ENCODE results near the gene IFRD1. TPM values are rescaled to one million over a fixed set of nuclear protein-coding genes. Genes with fewer than 3 reads are reported as not detected.
A peak's percentile ranks its signal among the peaks of the same experiment; 100 is the strongest.

The IFRD1 gene
- polyA plus RNA-seq, 6 donors from 2014 or later: 38.5 to 62.8 (median 49.0) TPM

DNA sequence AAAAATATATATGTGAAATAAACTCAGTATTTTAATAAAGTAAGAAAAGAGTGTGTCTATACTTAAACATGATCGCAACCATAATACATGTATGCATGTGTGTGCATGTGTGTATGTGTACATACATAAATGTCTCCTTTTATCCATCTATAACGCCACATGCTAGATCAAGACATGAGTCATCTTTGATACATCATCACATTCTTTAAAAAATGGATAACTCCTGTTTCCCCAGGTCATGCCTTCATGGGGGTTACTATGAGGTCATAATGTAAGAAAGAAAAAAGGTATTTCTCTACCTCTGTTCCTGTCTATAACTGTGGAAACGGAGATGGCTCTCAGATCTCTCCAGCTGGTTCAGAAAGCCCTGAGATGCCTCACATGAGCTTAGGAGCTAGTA lies 71.7 kb downstream of the IFRD1 start:
- Mint-ChIP-seq H3K27ac (peak overlapping the region in 1 of 6 donors; percentile 77), H3K9me3 (peaks cover 0 to 2% (median 0%) of the 10 kb centered on the region in 7 donors), H3K4me3 (no peak overlapping the region), H3K36me3 (no peaks in the 10 kb centered on the region), H3K4me1 (no peaks in the 10 kb centered on the region), H3K27me3 (peaks cover 6 to 18% (median 9%) of the 10 kb centered on the region in 3 donors)
- DNase-seq (no peak), ATAC-seq (ENCODE audit: low read depth in 2 of 2) (no peak)

DNA sequence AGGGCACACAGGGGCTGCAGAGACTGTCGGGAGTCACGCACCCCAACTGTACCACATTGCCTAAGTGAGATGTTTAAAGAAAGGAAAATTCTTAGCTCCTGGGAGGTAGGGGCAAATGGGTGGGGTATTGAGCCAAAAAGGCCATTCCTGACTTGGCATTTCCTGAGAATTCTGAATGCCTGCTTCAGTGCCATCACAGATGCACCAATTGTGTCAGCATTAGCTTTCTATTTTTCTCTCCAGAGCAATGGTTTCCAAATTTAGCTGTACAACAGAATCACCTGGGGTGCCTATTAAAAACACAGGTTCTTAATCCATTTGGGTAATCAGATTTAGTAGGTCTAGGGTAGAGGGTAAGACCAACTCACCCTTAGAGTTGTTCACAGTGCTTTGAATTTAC lies 73.6 kb downstream of the IFRD1 start:
- Mint-ChIP-seq H3K27ac (no peak overlapping the region), H3K9me3 (peaks cover 0 to 2% (median 0%) of the 10 kb centered on the region in 7 donors), H3K4me1 (no peaks in the 10 kb centered on the region), H3K4me3 (no peak overlapping the region), H3K36me3 (no peaks in the 10 kb centered on the region), H3K27me3 (peaks cover 5 to 17% (median 6%) of the 10 kb centered on the region in 3 donors)
- ATAC-seq (ENCODE audit: low read depth in 2 of 2) (no peak), DNase-seq (no peak)

Other genes starting within 250 kb of the IFRD1 start
- under 1 TPM in 3 of 6 donors, not detected in 3; 0.16 to 0.55 (median 0.28) TPM for gene DOCK4, start 244.1 kb upstream of the IFRD1 start, polyA plus RNA-seq (ENCODE audit: low read depth in 6 of 6)
- 10 to 100 TPM; 13.6 to 23.8 (median 20.6) TPM for gene ZNF277, start 243.8 kb upstream of the IFRD1 start, polyA plus RNA-seq (ENCODE audit: low read depth in 6 of 6)
- 1 to 10 TPM in 1 of 6 donors, under 1 TPM in 5; 0.22 to 2.2 (median 0.83) TPM for gene LSMEM1, start 30.5 kb downstream of the IFRD1 start, polyA plus RNA-seq (ENCODE audit: low read depth in 6 of 6)